Sigmoid colon (tissue), 7 donors: ENCODE measurements around the gene CACNA1D. TPM values are rescaled to one million over a fixed set of nuclear protein-coding genes. Genes with fewer than 3 reads are reported as not detected.

Experiments used
- DNase-seq: peaks from one replicate; pipeline ENCODE4 v3.0.0-alpha.2; 2019
- H3K27ac ChIP-seq, 4 donors: fragments of 200-600 bp; sonication (generic); one replicate each; pipeline ENCODE4 v1.5.1; 2016 to 2019; ENCODE audit warnings: mild to moderate bottlenecking in 1 of 4
- H3K27me3 ChIP-seq, 3 donors: fragments of 200-600 bp; sonication (generic); one replicate each; pipeline ENCODE4 v1.5.1; 2019; ENCODE audit warnings: mild to moderate bottlenecking in 1 of 3
- H3K36me3 ChIP-seq, 4 donors: fragments of 200-600 bp; sonication (generic); one replicate each; pipeline ENCODE4 v1.5.1; 2016 to 2019
- H3K4me1 ChIP-seq, 4 donors: fragments of 200-600 bp; sonication (generic); one replicate each; pipeline ENCODE4 v1.5.1; 2017 to 2019
- H3K4me3 ChIP-seq, 4 donors: fragments of 200-600 bp; sonication (generic); one replicate each; pipeline ENCODE4 v1.5.1; 2017 to 2019; ENCODE audit warnings: mild to moderate bottlenecking in 2 of 4, moderate library complexity in 1 of 4
- H3K9me3 ChIP-seq, 4 donors: fragments of 200-600 bp in 3 of 4; sonication (generic) in 3 of 4; one replicate each; pipeline versions ENCODE4 v1.5.1 to v1.6.1; 2013 to 2019
- CTCF ChIP-seq, 4 experiments: fragments of 450-650 bp in 3 of 4; fragments of 200-600 bp in 1 of 4; IDR thresholded peaks; one replicate each; pipeline ENCODE4 v1.5.1; 2016 to 2019; ENCODE audit warnings: antibody characterized with exemption in 4 of 4, mild to moderate bottlenecking in 3 of 4, moderate library complexity in 2 of 4
- EP300 ChIP-seq, 4 donors: sonication (generic); formaldehyde crosslinking; IDR thresholded peaks; one replicate each; pipeline ENCODE4 v1.6.1; 2017; ENCODE audit warnings: antibody characterized with exemption in 4 of 4
- POLR2A ChIP-seq, 2 donors: fragments of 450-650 bp; IDR thresholded peaks; one replicate each; pipeline ENCODE4 v1.6.1; 2016; ENCODE audit warnings: antibody characterized with exemption in 2 of 2, mild to moderate bottlenecking in 2 of 2, moderate library complexity in 2 of 2
- POLR2AphosphoS5 ChIP-seq, 4 donors: sonication (generic); formaldehyde crosslinking; IDR thresholded peaks; one replicate each; pipeline ENCODE4 v1.6.1; 2017; ENCODE audit warnings: antibody characterized with exemption in 4 of 4
- WGBS, 2 donors: extraction: QIAGEN DNeasy Blood & Tissue Kit; methylation state at CpG; one replicate each; pipeline ENCODE4 v1.1.7; 2013; 5-methylcytosine and 5-hydroxymethylcytosine counted together
- intact Hi-C: fragments of 100-400 bp; cut with DNase I; formaldehyde crosslinking; loops from one replicate; pipeline ENCODE4 v1.15.1; 2023
- polyA plus RNA-seq, 3 donors: library from polyadenylated mRNA; stranded (reverse); fragments of 200-250 nt; gene quantifications; one replicate each; pipeline ENCODE4 v1.2.3, GENCODE V29; 2013
- total RNA-seq, 4 donors: library from RNA; depleted of rRNA; stranded (reverse); fragments of >200 nt; gene quantifications; one replicate each; pipeline ENCODE4 v1.1.0, GENCODE V29; 2016
- donor health status: healthy with polysubstance abuse.
- donor health status: Bipolar disorder and iron deficiency.
- donor health status: healthy.

The CACNA1D gene
- total and polyA plus RNA-seq, 7 donors, result 1.2 to 9.7 (median 4.8) TPM

DNA sequence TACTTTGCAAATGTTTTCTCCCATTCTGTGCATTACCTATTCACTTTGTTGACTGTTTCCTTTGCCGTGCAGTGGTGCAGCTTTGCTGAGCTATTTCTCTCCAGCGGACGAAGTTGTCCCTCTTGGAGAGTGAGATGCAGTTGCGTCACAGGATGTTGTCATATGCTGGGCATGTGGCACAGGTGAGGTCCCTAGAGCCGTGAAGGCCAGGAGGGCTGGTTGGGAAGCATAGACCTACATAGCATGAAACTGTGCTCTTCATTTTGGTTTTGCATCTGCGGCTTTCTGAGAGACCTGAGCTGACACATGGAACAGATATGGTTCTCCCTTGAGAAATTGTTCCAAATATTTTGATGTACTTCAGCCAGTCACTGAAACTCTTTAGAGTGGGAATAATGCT is 108.5 kb downstream of the CACNA1D start:
- TF ChIP-seq POLR2A (IDR thresholded peaks at IDR 0.05) (no peak), POLR2AphosphoS5 (IDR thresholded peaks at IDR 0.05) (no peak), EP300 (IDR thresholded peaks at IDR 0.05) (no peak), CTCF (IDR thresholded peaks at IDR 0.05) (no peak)
- Histone ChIP-seq H3K4me1 (no peaks in the 10 kb centered on the region), H3K9me3 (peaks cover 0 to 4% (median under 1%) of the 10 kb centered on the region in 4 donors), H3K4me3 (no peak overlapping the region), H3K27ac (no peak overlapping the region), H3K36me3 (no peaks in the 10 kb centered on the region), H3K27me3 (no peaks in the 10 kb centered on the region)
- intact Hi-C loops, result no loop called here
- no peak for DNase-seq
- WGBS, 2 donors, result 93 to 94% methylated on average over 6 of the region's 6 CpGs

DNA sequence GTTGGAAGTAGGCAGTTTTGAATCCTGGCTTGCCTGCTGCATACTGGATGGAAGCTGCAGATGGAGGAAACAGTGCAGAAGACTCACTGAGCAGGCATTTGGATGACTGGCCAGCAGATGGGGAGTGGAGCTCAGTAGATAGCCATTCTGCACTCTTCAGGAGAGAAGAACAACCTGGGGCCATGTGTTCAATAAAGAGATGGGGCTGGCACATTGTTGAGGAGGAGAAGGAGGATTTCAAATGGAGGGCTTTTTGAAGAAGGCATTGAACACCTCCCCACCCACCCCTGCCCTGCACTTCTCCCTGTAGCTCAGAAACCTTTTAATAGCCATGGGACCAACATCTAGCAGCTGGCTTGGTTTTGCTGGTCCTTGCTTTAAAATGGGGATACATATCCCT is 109.8 kb downstream of the CACNA1D start:
- TF ChIP-seq CTCF (IDR thresholded peaks at IDR 0.05) (no peak), EP300 (IDR thresholded peaks at IDR 0.05) (no peak), POLR2AphosphoS5 (IDR thresholded peaks at IDR 0.05) (no peak), POLR2A (IDR thresholded peaks at IDR 0.05) (no peak)
- intact Hi-C loops, result no loop called here

DNA sequence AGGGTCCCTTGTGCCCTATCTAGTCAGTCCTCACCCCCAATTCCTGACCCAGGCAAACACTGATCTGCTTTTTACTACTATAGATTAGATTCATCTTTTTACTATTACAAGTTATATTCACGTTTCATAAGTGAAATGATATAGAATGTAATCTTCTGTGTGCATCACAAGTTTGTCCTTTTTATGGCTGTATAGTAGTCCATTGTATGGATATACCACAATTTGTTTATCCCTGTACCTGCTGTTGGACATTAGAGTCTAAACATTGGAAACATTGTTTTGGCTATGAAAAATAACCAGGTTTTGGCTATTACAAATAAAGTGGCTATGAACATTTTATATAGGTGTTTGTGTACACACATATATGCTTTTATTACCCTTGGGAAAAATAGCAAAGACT is 112.4 kb downstream of the CACNA1D start:
- Histone ChIP-seq H3K4me3 (no peak overlapping the region), H3K4me1 (no peaks in the 10 kb centered on the region), H3K36me3 (no peaks in the 10 kb centered on the region), H3K27me3 (no peaks in the 10 kb centered on the region), H3K27ac (no peak overlapping the region), H3K9me3 (peaks cover 0 to 4% (median under 1%) of the 10 kb centered on the region in 4 donors)
- DNase-seq, result no peak
- intact Hi-C loops, result no loop called here
- WGBS, 2 donors, result 85 to 88% methylated on average over 1 of the region's 1 CpG
- TF ChIP-seq CTCF (IDR thresholded peaks at IDR 0.05) (no peak), EP300 (IDR thresholded peaks at IDR 0.05) (no peak), POLR2A (IDR thresholded peaks at IDR 0.05) (no peak), POLR2AphosphoS5 (IDR thresholded peaks at IDR 0.05) (no peak)

More for the DNA sequence above, 109.8 kb downstream of the CACNA1D start:
- DNase-seq, result no peak
- Histone ChIP-seq H3K9me3 (peaks cover 0 to 4% (median under 1%) of the 10 kb centered on the region in 4 donors), H3K27ac (no peak overlapping the region), H3K4me3 (no peak overlapping the region), H3K27me3 (no peaks in the 10 kb centered on the region), H3K4me1 (no peaks in the 10 kb centered on the region), H3K36me3 (no peaks in the 10 kb centered on the region)

DNA sequence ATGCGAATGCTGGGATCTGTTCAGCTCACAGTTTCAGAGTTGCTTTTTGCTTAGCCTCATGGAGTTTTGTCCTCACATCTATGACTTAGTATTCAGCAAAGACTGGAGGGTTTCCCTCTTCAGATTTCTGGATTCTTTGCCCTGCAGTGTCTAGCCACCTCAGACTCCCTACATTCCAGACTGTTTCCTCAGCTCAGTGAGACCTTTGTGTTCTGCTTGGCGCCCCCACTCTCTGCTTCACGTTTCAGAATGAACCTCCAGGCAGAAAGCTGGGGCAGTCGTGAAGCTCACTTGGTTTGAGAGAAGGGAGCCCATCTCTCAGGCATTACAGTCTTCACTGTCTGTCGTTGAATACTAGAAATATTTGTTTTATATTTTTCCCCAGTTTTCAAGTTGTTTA is 118.1 kb downstream of the CACNA1D start:
- Histone ChIP-seq H3K27me3 (no peaks in the 10 kb centered on the region), H3K4me1 (no peaks in the 10 kb centered on the region), H3K4me3 (no peak overlapping the region), H3K27ac (no peak overlapping the region), H3K36me3 (no peaks in the 10 kb centered on the region), H3K9me3 (no peaks in the 10 kb centered on the region)
- 65 to 85% methylated on average over 5 of the region's 5 CpGs for WGBS, 2 donors
- TF ChIP-seq POLR2A (IDR thresholded peaks at IDR 0.05), result no peak
- TF ChIP-seq EP300 (IDR thresholded peaks at IDR 0.05), result no peak
- TF ChIP-seq CTCF (IDR thresholded peaks at IDR 0.05), result no peak
- intact Hi-C loops, result no loop called here
- no peak for DNase-seq

DNA sequence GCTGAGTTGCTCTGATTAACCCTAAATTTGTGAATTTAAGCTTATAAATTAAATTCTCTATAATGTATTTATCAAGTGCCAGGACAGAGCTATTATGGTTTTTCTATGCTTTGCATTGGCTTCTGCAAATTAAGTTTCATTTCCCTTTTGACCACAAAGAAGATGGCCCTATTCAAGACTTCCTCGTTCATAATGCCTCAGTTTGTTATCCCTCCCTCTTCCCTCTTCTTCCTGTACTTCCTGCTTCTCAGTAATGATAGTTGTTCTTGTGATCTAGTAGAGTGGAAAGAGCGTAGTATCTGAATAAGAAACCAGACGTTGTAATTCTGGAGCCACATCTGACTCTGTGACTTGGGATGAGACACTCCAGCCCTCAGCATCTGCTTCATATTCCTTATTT is 118.7 kb downstream of the CACNA1D start:
- no peak for DNase-seq
- no peak for TF ChIP-seq POLR2A (IDR thresholded peaks at IDR 0.05)
- no peak for TF ChIP-seq CTCF (IDR thresholded peaks at IDR 0.05)
- no peak for TF ChIP-seq EP300 (IDR thresholded peaks at IDR 0.05)
- no peak for TF ChIP-seq POLR2AphosphoS5 (IDR thresholded peaks at IDR 0.05)
- intact Hi-C loops, result no loop called here
- H3K27ac ChIP-seq, result no peak overlapping the region
- no peaks in the 10 kb centered on the region for H3K4me1 ChIP-seq
- WGBS, 2 donors, result 55 to 75% methylated on average over 3 of the region's 3 CpGs
- H3K4me3 ChIP-seq, result no peak overlapping the region
- no peaks in the 10 kb centered on the region for H3K9me3 ChIP-seq
- H3K36me3 ChIP-seq, result no peaks in the 10 kb centered on the region
- H3K27me3 ChIP-seq, result no peaks in the 10 kb centered on the region
